Tongue (tissue), 2 donors: Measurements from ENCODE around the gene TIPARP. TPM values are rescaled to one million over a fixed set of nuclear protein-coding genes. Genes with fewer than 3 reads are reported as not detected.
A peak's percentile ranks its signal among the peaks of the same experiment; 100 is the strongest.

ENCODE experiments used
- DNase-seq: peaks from one replicate; pipeline ENCODE4 v3.0.0-alpha.2; 2015
- total RNA-seq: library from RNA; depleted of rRNA; stranded (reverse); fragments of >200 nt; gene quantifications from one replicate; pipeline ENCODE4 v1.2.3, GENCODE V29; 2014

Gene TIPARP, protein sequence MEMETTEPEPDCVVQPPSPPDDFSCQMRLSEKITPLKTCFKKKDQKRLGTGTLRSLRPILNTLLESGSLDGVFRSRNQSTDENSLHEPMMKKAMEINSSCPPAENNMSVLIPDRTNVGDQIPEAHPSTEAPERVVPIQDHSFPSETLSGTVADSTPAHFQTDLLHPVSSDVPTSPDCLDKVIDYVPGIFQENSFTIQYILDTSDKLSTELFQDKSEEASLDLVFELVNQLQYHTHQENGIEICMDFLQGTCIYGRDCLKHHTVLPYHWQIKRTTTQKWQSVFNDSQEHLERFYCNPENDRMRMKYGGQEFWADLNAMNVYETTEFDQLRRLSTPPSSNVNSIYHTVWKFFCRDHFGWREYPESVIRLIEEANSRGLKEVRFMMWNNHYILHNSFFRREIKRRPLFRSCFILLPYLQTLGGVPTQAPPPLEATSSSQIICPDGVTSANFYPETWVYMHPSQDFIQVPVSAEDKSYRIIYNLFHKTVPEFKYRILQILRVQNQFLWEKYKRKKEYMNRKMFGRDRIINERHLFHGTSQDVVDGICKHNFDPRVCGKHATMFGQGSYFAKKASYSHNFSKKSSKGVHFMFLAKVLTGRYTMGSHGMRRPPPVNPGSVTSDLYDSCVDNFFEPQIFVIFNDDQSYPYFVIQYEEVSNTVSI
- 22.5 TPM for total RNA-seq

DNA sequence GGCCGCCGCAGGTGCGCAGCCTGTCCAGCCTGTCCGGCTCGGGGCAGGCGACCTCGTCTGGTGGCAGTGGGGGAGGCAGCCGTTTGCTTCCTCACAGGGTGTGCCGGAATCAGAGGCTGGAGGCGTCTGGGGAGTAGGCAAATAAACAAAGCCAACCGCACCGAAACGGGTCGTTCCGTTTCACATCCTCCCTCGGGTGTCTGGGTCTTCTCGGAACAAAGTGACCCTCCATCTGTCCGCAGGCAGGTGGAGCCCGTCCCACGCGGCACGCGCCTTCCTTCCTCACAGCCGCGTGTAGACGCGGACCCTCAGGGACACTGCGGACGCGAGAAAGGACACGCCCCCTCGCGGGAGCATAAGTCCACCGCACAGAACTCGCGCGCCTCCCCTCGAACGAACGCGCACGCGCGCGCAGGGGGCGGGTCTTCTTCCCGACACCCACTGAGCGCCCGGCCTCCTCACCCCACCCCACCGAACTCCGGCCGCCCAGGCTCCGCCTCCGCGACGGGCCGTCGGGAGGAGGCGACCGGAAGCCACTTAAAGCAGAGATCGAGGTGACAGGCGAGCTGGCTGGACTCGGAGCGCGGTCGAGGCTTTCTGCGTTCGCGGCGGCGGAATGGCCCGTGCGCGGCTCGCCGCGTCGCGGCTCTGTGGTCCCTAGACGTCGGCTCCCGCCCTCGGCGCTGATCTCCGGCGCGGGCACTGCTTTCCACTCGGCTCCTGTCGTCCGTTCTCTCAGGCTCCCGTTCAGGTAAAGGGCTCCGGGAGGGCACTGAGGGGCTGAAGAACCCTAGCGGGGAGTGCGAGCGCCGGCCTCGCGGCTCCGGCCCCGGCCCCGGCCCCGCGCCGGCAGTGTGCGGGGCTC, at the start of gene TIPARP:
Gene TIPARP (plus strand): TSS at position 545 of the 865 bp plus-strand sequence. CDS start 3,108 bp downstream, outside the sequence.
- peak; percentile 99 for DNase-seq

- DNase-seq = no peak
Observed at GRCh38 chr3:156626104-156626503, 48.3 kb upstream of the TIPARP start.

DNA sequence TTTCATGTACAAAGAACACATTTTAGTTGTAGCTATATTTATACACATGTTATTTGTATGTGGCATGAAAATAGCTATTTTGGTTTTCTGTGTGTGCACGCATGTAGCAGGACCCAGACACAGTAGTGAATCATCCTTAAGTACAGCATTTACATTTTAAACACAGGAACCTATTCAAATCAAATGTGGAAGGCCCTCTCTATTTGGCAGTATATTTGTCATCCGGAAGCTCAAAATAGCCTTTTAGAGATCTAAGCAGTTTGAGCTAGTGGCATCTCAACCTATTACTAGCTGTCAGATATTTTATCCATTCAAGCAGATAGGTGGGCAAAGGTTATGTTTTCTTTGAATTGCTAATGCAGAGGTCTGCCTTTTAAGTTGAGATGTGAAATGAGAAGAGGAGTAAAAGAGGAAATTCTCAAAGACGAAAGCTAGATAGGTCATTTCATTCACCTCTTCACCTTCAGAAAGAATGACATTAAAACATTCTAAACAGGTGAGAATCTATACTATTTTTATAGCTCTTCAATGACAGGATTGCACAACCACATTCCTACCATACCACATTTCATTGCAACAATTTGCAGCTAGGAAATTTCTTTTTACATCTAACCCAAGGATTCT, 46.3 kb upstream of the TIPARP start:
- no peak for DNase-seq

GRCh38 chr3:156628836-156629618, 45.4 kb upstream of the TIPARP start:
- no peak for DNase-seq

DNA sequence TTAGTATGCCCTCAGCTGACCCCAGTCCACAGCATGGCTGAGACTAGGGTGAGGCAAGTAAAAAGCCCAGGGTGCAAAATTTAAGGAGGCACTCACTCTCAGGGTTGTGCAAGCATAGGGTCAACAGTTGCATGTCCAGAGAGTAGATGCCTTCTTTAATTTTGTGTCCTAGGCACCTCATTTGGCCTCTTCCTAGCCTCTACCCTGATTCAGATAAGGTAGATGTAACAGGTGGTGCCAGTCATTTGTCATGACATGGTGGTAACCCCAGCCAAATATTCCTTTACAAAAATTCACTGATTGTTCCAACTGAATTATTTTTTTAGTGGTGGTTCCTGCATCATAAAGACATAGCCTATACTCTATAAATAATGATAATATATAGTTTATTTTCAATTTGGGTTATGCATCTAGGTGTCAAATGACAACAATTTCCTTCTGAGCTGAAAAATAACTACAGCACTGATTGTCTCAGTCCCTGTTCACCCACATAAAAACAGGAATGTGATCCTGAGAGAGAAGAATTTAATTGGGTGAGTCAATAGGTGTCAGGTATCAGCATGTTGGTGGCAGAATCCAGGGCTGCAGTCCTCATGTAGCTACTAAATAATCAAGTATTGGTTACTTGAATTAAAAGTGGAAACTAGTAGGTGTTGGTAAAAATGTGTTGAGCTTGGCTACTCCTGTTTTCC, 44.2 kb upstream of the TIPARP start:
- peak; percentile 13 for DNase-seq

- DNase-seq = peak; percentile 17
Observed at GRCh38 chr3:156630773-156631093, 43.7 kb upstream of the TIPARP start.

DNA sequence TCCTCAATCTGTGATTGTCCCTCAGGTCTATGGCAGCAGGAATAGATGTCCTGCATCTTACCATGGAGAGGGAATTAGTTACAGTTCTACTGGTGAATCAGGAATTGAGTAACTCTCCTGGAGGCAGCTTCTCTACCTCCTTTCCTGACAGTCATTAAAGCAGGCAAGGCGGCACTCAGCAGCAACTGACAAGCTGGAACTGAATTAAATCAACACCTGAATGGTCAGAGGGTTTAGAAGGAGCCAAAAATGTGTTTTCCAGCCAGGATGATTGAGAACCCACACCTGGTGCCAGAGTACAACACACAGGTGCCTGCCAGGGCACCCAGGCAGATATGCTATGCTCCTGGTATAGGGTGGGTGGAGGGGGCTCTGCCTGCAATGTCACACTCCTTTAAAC, 43.1 kb upstream of the TIPARP start:
- DNase-seq = peak; percentile 6

DNA sequence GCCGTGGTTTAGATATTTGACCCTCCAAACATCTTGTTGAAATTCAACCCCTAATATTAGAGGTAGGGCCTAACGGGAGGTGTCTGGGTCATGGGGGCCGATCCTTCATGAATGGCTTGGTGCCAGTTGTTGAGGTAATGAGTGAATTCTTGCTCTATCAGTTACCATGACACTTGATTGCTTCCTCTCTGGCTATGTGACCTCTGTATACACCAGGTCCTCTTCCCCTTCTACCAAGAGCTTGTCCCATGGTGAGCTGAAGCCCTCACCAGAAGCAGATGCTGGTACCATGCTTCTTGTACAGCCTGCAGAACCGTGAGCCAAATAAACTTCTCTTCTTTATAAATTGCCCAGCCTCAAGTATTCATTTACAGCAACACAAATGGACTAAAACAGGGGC, 41.8 kb upstream of the TIPARP start:
- DNase-seq = no peak

DNA sequence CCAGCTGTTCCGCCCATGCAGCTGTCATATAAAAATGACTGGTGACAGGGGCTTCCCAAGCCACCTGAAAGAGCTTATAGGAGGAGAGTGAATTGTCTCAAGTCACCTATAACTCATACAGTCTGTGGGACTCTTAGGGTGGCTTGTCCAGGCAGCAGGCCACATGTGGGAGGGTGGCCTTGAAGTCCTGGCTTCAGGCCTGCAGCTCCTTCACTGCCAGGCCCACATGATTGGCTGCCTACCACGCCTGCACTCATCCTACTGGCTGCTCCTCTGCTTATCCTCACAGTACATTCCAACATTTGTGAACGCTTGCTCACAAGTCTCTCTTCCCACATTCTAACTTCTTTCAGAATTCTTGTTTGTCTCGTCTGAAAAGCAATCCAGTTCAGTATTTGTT, 41.1 kb upstream of the TIPARP start:
- peak; percentile 85 for DNase-seq

GRCh38 chr3:156635034-156635433, 39.4 kb upstream of the TIPARP start:
- no peak for DNase-seq

- DNase-seq = no peak
Observed at GRCh38 chr3:156635973-156636372, 38.4 kb upstream of the TIPARP start.

GRCh38 chr3:156637480-156638022, 36.8 kb upstream of the TIPARP start:
- no peak for DNase-seq

DNA sequence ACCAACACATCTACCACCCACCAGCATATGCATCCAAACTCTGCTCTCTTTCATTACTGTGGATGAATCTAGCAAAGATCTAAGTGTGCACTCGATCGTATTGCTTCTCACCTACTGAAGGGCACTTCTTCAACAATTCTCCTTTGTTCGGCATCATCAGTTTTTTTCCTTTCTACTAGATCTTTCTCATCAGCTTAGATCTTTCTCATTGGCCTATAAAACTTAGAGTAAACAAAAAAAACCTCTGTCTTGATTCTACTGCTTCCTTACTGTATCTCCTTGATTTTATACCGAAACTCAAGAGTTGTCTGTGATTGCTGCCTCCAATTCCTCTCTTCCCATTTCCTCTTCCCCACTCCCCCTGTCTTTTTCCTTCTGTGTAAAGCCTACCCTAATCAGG, 36.1 kb upstream of the TIPARP start:
- no peak for DNase-seq

DNA sequence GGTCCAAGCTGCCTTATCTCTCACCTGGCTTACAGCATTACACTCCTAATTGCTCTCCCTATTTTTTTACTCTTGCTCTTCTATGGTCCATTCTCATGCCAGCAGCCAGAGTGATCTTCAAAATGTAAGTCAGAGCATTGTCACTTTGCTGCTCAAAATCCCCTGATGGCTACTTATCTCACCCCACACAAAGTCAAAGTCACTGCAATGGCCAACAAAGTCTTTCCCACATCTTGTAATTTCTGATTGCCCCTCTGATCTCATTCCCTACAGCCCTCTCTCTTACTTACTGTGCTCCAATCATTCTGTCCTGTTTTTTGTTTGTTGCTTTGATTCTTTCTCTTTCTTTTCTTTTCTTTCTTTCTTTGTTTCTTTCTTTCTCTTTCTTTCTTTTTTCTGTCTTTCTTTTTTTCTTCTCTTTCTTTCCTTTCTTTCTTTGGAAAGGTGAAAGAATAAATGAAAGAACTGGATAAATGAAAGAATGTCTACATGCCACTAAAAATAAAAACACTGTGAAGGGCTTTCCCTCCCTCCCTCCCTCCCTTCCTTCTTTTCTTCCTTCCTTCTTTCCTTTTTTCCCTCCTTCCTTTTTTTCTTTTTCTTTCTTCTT, 34.9 kb upstream of the TIPARP start:
- DNase-seq = no peak

DNA sequence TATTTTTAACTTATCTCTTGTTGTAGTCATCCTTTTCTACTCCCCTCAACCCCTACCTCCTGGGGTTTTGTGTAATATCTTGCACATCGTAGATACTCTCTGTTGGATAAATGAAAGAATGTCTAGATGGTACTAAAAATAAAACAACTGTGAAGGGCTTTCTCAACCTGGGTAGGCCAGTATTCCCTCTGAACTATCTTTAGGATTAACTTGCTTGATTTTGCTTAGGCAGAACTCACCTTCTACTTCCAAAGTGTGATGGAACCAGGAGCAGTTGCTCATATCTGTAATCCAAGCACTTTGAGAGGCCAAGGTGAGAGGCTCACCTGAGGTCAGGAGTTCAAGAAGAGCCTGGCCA, 32.8 kb upstream of the TIPARP start:
- DNase-seq = no peak

- no peak for DNase-seq
Observed at GRCh38 chr3:156642750-156643728, 31.4 kb upstream of the TIPARP start.

- no peak for DNase-seq
Observed at GRCh38 chr3:156643729-156644389, 30.5 kb upstream of the TIPARP start.

- no peak for DNase-seq
Observed at GRCh38 chr3:156644958-156645357, 29.4 kb upstream of the TIPARP start.

GRCh38 chr3:156646958-156647357, 27.4 kb upstream of the TIPARP start:
- DNase-seq = no peak
